Measurements from ENCODE around the gene FBLN2. TPM values are rescaled to one million over a fixed set of nuclear protein-coding genes. Genes with fewer than 3 reads are reported as not detected.

Gene FBLN2
- total and polyA plus RNA-seq, 2 of the 13 experiments (the other 11 are each of a cell fraction or from before 2014, with no cell fraction given): not detected

DNA sequence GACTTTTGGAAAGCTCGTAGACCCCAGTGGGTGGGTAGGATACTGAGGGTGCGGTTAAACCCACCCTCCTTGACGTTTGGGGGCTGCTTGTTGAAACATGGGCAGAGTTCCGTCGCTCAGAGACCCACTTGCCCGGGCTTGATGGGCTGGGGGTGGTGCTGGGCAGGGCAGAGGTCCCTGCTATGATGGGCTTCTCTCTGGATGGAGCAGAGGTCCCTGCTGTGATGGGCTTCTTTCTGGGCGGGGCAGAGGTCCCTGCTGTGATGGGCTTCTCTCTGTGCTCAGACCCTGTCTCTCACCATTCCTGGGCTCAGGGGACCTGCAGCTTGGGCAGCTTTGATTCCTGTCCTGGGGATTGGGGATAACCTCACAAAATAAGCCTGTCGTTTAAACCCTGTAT, 45.2 kb downstream of the FBLN2 start (continued):
- no peak for TF ChIP-seq ZNF282 (IDR thresholded peaks at IDR 0.05; ENCODE audit: partially characterized antibody)
- TF ChIP-seq XRCC5 (optimal IDR thresholded peaks at IDR 0.05; ENCODE audit: low read length): no peak
- no peak for TF ChIP-seq SYNCRIP (IDR thresholded peaks at IDR 0.05; ENCODE audit: insufficient read depth, low read depth, low read length)
- no peak for TF ChIP-seq PHF8 (CRISPR knock-in tag; IDR thresholded peaks at IDR 0.05)
- TF ChIP-seq SRSF9 (IDR thresholded peaks at IDR 0.05; ENCODE audit: borderline replicate concordance, insufficient read depth, low read depth, low read length, poor library complexity, severe bottlenecking): no peak

DNA sequence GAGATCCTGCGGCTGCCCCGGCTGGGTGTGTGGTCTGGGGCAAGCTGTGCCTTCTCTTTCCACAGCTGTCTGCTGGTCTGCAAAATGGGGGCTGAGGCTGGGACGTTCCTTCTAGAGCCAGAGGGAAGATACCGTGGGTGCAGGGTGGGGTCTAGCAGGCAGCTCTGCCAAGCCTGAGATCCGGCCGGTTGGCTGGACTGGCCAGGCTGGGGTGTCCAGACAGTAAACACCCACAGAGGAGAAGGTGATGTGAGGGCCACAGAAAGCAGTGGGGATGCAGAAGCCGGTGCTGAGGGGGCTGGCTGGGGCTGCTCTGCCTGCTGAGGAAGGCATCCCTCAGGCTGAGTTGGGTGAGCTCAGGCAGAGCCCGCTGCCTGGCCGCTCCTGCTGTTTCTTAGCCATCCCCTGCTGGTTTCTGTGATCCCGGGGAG, 46.1 kb downstream of the FBLN2 start:
- no peak overlapping the region for H3K4me3 ChIP-seq (replicated peaks in 1 of 3; ENCODE audit: insufficient read depth in 1 of 3, low read depth in 2 of 3, low read length in 3 of 3)
- intact Hi-C loops (cut with micrococcal nuclease; ENCODE audit: unreplicated experiment) (no loop called here), in situ Hi-C loops (cut with HindIII; ENCODE audit: extremely low pct_ligation_motif_present, low pct_unique_long_range_greater_than_20kb) (no loop called here)
- H3K4me2 ChIP-seq (ENCODE audit: low read depth, low read length): peak overlapping the region; percentile 39; the same call in 1 of the 2 replicates
- no peaks in the 10 kb centered on the region for H3K36me3 ChIP-seq (replicated peaks in 1 of 2; ENCODE audit: control insufficient read depth in 1 of 2, insufficient read depth in 2 of 2, low read length in 2 of 2)
- no peak for TF ChIP-seq ZNF616 (CRISPR knock-in tag; IDR thresholded peaks at IDR 0.05; ENCODE audit: low read depth)
- no peak for TF ChIP-seq CCDC6 (CRISPR knock-in tag; IDR thresholded peaks at IDR 0.05)
- no peak for TF ChIP-seq ZNF652 (CRISPR knock-in tag; IDR thresholded peaks at IDR 0.05; ENCODE audit: borderline replicate concordance, low read depth)
- no peak for TF ChIP-seq CC2D1A (CRISPR knock-in tag; IDR thresholded peaks at IDR 0.05)
- TF ChIP-seq, protein P1, sequence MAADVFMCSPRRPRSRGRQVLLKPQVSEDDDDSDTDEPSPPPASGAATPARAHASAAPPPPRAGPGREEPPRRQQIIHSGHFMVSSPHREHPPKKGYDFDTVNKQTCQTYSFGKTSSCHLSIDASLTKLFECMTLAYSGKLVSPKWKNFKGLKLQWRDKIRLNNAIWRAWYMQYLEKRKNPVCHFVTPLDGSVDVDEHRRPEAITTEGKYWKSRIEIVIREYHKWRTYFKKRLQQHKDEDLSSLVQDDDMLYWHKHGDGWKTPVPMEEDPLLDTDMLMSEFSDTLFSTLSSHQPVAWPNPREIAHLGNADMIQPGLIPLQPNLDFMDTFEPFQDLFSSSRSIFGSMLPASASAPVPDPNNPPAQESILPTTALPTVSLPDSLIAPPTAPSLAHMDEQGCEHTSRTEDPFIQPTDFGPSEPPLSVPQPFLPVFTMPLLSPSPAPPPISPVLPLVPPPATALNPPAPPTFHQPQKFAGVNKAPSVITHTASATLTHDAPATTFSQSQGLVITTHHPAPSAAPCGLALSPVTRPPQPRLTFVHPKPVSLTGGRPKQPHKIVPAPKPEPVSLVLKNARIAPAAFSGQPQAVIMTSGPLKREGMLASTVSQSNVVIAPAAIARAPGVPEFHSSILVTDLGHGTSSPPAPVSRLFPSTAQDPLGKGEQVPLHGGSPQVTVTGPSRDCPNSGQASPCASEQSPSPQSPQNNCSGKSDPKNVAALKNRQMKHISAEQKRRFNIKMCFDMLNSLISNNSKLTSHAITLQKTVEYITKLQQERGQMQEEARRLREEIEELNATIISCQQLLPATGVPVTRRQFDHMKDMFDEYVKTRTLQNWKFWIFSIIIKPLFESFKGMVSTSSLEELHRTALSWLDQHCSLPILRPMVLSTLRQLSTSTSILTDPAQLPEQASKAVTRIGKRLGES (CRISPR knock-in tag; IDR thresholded peaks at IDR 0.05; ENCODE audit: borderline replicate concordance): no peak
- TF ChIP-seq MEIS2 (CRISPR knock-in tag; IDR thresholded peaks at IDR 0.05): no peak
- TF ChIP-seq MXD3 (CRISPR knock-in tag; IDR thresholded peaks at IDR 0.05): no peak
- no peak overlapping the region for H2AFZ ChIP-seq (ENCODE audit: low read length)
- H3K4me1 ChIP-seq (ENCODE audit: insufficient read depth, low read length): peaks cover 20% of the 10 kb centered on the region
- no TSS peak for BruUV-seq (replicated peaks)
- ChIA-PET CTCF (ENCODE audit: low intra/inter-chr PET ratio, low total read pairs) (no interaction called here), POLR2A (no interaction called here)
- ATAC-seq: peak; percentile 60
- peaks cover 7 to 26% of the 10 kb centered on the region in 2 experiments; a peak in 3 of 5 replicates for H3K27me3 ChIP-seq (ENCODE audit: control insufficient read depth in 1 of 2, insufficient read depth in 2 of 2, low read length in 2 of 2)
- no peak for DNase-seq (ENCODE audit: low spot score)
- no peaks in the 10 kb centered on the region for H3K79me2 ChIP-seq (ENCODE audit: insufficient read depth, low read length)
- WGBS (ENCODE audit: low lambda C conversion rate): 13% methylated on average over 4 of the region's 10 CpGs
- no peaks in the 10 kb centered on the region for H4K20me1 ChIP-seq (ENCODE audit: insufficient read depth, low read length)
- no peak for FAIRE-seq
- H3K9me3 ChIP-seq (ENCODE audit: low read length): no peaks in the 10 kb centered on the region
- no peak overlapping the region for H3K9ac ChIP-seq (ENCODE audit: insufficient read depth, low read depth, low read length)
- H3K27ac ChIP-seq (ENCODE audit: extremely low read length, insufficient read depth, low read length): no peak overlapping the region

Data from HepG2 (cell line).